CD1c-positive myeloid dendritic cell (primary cell): ENCODE results near the gene DSCAM.
A peak's percentile ranks its signal among the peaks of the same experiment; 100 is the strongest.

ENCODE experiments used
- DNase-seq: peaks from one replicate; pipeline ENCODE4 v3.0.0-alpha.2; 2016; ENCODE audit errors: extremely low spot score

The DSCAM gene

DNA sequence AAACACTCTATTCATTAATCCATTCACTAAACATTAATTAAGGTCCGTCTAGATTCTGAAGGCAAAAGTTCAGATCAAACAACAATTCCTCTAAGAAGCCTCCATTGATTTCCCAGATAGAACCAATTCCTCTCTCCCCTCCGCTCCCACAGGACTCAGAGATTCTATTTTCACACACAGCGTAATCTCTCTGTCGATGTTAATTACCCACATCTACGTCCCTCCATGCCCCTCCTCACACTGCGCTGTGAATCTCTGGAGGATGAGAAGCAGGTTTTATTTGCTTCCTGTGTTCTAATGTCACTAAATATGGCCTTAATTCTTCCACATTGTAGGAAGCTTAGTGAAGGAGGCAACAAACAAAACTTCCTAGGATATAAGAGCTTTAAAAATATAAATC is 306.7 kb downstream of the DSCAM start:
- no peak for DNase-seq

DNA sequence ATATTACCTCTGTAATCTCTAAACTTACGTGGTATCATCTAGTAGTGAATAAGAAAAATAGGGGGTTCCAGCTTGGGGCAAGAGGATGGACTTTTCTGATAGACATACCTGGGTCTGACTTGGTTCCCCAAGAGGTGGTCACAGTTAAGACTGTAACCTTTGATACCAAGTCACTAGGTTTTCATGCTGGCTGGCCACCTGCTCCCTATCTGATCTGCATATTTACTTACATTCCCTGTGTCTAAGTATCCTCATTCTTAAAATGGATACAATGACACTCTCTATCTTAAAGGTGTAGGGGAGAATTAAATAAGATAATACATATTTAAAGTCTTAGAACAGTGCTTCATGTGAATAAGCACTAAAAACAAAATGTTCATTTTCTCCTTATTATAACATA is 312.1 kb downstream of the DSCAM start:
- no peak for DNase-seq

DNA sequence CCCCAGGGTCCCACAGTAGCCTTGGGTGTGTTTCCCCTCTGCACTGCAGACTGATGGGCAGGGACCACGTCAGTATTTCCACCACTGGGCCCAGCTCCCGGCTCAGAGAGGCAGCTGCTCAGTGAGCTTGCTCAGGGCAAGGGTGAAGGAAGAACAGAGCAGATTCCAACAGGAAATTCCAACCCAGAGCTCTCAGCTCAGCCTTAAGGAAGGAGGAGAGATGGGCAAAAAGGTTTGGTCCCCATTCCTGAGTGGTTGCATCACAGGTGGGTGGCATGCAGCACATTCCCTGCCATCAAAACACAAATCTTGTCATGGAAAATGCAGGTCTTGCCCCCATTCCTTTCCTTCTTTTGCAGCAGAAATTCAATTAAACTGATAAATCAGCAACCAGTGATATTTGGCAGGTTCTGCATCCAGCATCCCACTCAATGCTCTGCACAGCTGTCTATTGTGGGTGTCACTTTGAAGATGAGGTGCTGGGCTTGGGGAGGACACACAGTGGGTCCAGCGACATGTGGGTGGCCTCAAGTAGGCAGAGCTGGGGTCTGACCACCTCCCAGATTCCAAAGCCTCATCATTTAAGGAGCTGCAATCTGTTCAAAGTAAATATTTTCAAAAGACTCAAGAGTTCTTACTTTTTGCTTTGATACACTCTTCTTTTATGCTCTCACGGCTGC is 315.4 kb downstream of the DSCAM start:
- DNase-seq: no peak

DNA sequence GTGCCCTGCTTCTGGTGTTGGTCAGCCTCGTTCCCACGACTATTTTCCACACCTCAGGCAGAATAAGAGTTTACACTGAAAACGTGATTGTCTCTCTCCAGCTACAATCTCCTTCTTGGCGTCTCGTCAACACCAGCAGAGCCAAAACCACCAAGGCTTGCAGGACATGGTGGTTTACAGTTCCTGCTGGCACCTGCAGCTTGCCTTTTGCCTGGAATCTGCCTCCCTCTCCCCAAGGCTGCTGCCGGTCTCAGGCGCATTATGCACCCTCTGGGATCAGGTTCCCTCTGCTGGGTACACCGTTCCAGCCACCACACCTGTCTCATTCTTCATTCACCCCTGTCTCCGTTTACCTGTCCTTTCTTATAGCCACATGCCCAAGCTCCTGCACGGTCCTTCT is 315.9 kb downstream of the DSCAM start:
- no peak for DNase-seq

DNA sequence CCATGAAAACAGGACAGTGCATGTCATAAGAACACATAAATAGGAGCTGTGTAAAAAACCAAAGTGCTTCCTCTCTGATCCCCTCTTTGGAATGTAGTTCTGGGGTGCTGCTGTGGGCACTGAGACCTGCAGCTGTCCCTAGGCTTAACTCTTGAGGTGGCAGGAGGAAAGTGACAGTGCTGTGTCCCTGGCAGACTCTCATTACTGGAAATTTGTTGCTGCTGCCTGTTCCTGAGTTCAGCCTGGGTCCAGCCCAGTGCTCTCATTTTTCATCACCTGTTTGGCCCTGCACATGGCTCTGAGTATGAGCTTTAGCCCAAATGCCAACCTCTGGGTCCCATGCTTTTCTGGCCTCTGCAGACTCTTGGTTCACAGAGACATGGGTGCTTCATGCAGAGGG is 329.3 kb downstream of the DSCAM start:
- no peak for DNase-seq

DNA sequence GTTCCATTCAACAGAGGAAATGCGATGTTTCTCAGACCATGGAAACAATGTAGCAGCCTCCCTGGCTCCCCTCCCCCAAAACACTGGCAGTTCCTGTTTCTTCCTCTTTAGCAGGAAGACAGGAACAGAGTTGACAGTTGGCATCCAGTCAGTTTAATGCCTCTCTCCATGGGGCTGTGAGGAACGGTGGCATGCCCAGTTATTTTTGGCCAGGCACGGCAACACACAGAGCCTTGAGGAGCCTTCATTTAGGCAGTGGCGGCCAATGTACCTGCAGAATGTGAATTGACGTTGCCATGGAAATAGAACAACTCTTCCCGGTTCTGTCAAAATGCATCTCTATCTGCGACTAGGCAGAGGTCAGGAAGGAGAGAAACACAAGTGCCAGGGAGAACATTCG is 330.6 kb downstream of the DSCAM start:
- peak; percentile 3 for DNase-seq

DNA sequence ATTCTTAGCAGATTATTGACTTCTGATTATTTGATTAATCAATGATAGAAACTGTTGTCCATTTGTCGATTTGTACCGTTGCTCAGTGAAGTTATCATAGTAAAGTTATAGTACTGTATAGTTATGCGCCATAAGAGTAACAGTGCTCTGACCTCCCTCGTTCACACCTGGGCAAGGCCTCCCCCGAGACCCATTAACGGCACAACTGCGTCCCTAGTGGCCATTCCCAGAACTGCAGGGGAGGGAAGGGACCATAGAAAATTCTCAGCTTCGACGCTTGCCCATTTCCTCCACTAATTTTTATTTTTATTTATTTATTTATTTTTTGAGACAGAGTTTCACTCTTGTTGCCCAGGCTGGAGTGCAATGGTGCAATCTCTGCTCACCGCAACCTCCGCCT is 334.4 kb downstream of the DSCAM start:
- no peak for DNase-seq

DNA sequence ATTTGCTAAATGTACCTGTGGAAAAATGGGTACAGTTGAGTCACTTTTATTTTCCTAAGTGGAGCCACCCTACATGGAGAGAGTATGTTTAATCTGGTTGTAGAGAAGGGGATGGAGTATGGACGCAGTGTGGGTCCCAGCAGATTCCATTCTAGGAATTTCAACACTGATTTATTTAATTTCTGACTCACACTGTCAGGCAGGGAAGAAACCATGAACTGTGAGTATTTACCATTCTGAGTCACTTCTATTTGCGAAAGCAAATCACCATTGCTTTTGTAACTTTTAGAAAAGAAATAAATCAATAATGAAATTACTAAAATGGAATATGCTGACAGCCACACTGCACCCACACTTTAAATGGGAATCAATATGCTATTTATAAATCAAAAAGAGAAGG is 339.0 kb downstream of the DSCAM start:
- DNase-seq: no peak

DNA sequence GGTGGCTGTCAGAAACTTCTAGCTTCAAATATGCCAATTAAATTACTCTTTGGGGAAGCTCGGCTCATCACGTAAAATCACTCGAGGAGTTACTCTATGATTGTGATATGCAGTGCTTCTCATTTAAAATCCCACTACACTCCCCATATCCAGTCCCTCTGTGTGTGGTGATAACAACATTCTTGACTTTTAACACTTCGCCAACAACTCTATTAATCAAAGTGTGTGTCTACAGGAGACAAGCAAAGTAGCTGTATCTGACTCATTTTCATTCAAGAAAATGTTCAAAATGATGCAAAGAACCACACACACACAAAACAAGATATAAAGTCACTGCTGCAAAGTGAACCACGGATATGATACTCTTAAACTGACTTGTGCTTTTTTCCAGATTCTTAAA is 341.3 kb downstream of the DSCAM start:
- DNase-seq: no peak

DNA sequence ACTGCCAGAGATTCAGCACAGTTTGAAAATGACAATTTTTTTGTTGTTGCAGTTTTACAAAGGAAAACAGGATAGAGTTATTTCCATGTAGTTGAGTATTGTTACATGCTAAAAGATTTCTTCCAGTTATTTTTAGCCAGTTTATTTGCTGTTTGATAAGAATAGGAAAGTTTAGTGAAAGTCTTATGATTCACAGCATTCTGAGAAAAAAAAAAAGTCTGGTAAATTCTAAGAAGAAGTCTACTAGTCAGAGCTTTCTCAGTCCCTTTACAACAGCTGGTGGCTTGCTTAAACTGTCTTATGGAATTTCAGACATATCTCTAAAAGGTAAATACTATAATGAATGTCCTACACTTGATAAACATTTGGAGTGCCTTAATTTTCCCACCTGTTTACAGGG is 341.7 kb downstream of the DSCAM start:
- DNase-seq: no peak

DNA sequence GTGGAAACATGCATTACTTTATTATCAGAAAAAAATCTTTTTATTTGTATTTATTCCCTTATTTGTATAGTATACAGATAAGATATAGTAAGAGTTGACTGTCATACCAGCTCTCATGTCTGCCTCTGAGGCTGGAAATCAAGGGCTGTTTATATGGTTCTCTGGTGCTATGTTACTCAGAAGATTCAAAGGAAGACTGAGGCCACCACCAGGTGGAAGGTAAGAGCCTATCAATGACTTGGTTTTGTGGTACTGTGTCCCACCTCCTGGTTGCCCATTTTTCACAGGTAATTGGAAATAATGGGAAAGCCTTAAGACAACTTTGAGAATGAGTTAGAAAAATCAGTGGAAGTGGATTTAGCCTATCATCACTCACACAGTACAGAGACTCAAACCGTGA is 342.1 kb downstream of the DSCAM start:
- DNase-seq: no peak

DNA sequence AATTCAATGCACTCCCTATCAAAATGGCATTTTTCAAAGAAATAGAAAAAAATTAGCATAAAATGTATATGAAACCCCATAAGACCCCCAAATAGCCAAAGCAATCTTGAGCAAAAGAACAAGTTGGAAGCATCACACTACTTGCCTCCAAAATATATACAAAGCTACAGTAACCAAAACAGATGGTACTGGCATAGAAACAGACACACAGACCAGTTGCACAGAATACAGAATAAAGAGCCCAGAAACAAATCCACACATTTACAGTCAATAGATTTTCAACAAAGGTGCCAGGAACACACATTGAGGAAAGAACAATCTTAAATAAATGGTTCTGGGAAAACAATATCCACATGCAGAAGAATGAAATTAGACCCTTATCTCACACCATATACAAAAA is 350.8 kb downstream of the DSCAM start:
- no peak for DNase-seq

DNA sequence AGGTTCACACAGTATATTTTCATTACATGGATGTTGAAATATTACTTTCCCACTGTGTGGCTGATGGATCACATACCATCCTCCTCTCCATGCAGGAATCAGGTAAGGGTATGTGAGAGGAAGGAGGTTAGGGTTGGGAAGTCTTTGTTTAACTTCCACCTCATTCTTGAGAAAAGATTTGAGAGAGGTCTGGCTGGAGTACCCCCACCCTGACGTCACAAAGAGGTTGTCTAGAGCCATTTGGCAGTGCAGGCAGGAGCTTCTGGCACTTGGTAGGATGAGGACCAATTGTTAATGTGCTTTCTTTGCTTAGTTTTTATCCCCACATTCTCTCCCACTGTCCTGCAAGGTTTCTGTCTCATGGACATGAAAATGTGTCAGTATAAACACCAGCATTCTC is 356.6 kb downstream of the DSCAM start:
- DNase-seq: no peak

DNA sequence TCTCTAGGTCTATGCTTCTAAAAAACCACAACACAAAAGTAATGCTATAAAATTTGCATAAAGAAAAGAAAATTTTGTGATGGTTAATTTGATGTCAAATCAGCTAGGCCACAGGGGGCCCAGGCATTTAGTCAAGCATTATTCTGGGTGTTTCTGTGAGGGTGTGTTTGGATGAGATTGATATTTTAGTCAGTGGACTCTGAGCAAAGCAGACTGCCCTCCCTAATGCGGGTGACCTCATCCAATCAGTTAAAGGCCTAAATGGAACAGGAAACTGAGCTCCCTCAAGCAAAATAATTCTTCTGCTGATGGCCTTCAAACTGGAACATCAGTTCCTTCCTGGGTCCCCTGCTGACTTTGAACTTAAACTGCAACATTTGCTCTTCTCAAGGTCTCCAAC is 358.0 kb downstream of the DSCAM start:
- DNase-seq: no peak

DNA sequence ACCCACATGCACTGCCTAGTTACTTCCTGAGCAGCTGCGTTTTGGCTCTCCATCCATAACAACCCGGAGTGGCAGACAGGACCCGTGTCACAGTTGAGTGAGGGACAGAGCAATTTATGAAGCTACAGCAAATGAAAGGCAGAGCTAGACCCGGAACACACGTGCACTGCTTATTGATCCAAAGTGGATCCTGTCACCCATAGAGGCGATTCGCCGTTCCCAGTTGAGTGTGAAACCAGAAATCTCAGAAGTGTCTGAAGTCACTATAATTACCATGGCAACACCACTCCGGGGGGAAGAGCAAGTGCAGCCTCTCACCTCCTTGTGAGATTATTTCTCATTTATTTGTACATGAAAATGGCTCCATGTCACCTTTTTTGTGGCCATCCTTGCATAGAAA is 365.2 kb downstream of the DSCAM start:
- no peak for DNase-seq

DNA sequence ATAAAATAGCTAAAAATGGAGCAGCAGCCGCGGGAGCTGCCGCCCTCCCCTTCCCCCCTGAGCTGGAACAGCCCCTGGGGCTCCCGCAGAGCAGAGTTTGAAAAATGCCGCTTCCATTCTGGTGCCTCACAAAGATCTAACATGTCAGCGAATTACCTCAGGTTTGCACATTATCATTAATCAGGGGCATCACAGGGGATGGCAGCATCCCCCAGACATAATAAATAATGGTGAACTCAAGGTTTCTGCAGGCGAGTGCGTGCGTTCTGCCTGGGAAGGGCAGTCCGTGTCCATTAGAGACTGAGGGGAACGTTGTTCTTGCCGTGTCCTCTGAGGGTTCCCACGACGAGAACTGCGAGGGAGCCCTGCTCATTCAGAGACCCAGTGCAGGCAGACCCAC is 372.4 kb downstream of the DSCAM start:
- DNase-seq: no peak

DNA sequence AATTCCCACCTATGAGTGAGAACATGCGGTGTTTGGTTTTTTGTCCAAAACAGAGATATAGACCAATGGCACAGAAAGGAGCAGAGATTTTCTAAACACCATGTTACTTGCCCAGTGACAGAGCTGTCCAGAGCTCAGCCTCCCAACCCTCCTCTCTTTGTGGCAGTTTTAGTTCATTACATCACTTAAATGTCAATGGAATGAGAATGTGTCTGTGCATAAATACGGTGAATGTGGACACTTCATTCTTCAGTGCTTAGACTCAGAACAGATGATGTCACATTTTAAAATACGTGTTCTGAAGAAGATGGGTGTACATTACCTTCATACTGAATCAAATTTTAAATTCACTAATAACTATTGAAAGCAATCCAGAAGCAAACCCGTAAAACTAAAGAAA is 374.9 kb downstream of the DSCAM start:
- DNase-seq: no peak

DNA sequence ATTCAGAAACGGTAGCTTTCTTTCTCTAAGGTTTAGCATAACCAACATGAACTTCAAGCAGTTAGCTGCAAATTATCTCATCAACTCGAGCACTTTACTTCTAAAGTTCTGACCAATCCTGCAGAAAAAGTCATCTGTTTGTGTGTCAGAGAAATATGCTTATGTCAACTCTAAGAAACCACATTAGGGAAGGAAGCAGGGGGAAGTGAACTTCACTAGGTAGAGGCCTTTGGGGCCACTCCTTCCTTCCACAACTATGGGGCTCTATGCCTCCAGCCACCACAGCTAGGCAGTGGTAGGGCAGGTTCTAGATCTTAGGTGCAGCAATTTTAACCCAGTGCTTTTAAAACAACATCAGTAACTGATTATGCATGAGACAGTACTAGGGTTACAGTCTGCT is 375.9 kb downstream of the DSCAM start:
- DNase-seq: no peak

DNA sequence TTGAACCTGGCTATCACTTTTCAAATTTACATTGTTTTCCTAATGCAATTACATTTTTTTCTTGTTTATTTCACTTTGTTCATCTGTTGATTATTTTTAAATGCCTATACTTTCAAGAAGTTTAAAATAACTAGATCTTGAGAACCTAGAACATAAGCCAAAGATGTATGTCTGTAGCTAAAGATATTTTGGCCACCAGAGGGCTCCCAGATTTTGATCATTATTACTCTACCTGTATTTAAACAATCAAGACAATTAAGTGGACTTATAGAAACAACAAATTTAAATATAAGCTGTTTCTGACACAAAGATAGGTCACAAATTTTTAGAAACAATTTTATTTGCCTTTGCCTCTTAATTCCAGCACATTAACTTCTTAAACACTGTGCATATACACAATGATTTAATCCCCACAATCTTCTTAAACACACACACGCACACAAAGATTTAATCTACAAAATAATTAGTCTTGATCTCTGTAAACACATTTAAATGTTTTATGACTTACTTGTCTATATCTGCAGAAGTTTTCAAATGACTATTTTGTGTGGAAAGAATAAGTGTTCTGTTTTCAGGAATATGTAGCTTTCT is 380.0 kb downstream of the DSCAM start:
- peak; percentile 15 for DNase-seq

DNA sequence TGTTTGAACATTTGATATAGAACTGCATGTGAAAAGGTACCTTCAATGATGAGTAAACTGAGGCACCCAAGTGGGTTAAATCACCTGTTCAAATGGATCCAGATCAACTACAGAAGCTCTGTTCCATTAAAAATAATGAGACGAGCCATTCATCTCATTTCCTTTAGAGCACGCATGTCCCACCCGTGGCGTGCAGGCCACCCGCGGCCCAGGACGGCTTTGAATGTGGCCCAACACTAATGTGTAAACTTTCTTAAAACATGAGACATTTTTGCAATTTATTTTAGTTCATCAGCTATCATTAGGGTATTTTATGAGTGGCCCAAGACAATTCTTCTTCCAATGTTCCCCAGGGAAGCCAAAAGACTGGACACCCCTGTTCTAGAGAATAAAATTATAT is 381.6 kb downstream of the DSCAM start:
- DNase-seq: no peak

DNA sequence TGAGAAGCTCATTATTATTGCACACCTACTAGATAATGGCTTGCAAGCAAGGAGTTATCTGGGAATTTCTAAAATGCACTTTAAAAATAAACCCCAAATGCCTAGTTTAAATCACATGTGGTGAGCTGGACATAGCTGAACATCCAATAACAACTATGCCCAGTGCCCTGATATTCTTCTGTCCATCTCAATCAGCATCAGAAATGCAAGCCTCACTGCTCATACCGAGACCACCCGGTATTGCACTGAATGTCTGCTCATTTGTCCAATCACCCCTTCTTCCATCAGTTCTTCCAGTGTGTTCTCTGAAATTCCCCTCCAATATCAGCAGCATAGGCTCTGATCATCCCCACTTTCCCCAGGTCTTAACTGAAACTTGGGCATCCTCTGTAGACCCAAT is 383.8 kb downstream of the DSCAM start:
- no peak for DNase-seq

DNA sequence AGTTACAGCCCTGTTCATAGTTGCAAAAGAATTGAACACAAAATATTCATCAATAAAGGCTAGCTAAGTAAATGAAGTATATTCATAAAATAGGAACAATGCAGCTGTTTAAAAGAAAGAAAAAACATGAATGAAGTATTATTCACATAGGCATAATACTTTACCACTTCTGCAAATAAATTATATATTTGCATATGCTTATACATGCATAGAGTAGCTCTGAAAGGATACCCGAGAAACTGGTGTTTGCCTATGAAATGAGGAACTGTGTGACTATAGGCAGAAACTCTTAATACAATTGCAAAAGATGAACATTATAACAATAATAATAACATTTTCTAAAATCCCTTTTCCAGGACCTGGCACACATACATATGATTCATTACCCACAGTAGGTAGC is 385.9 kb downstream of the DSCAM start:
- DNase-seq: no peak

DNA sequence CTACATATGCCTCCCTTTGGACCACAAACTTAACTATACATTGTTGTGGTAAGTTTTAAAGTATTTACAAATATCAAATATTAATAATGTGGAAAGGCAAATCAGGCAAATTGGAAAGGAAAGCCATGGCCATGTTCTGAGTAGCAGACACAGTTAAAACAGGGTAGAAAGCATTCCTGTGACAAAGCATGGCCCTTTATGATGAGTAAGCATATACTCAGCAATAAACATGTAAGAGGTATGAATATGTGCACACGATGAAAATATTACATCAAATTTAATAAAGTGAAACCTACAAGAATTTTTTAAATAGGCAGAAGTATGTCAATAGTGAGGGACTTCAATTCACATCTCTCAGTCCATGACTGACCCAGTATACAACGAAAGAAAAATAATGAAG is 389.2 kb downstream of the DSCAM start:
- no peak for DNase-seq

DNA sequence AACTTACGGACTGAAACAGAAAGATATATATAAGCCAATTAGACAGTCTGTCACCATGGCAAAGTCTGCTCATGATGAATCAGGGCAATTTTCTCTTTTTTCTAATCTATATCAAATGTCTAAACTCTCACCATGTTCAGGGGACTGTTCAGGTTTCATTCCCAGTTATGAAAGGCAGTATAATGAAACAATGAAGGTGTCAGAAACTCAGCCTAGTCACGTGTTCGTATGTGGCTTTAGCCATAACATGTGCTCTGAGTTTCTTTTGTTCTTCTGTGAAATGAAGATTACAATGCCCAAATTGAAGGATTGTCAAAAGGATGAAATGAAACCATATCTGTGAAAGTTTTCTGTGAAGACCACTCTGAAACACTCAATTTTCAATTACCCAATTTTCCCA is 392.9 kb downstream of the DSCAM start:
- DNase-seq: no peak
